HepG2 (cell line): Measurements from ENCODE around the gene TMEM107. TPM values are rescaled to one million over a fixed set of nuclear protein-coding genes. Genes with fewer than 3 reads are reported as not detected.
A peak's percentile ranks its signal among the peaks of the same experiment; 100 is the strongest.

Source experiments
- ATAC-seq: fragments of 200-7000 bp; cut with Tn5 transposase; 3 replicates; pipeline ENCODE4 v1.9.1; 2020; ENCODE audit warnings: mild to moderate bottlenecking, moderate library complexity
- BruUV-seq: library from RNA; stranded (reverse); fragments of 400-500 nt; replicated peaks from 2 replicates; lab custom pipeline; 2021; lab: Mats Ljungman, UMichigan
- CTCF ChIA-PET: fragments of 300-600 bp; formaldehyde crosslinking; extraction: SDS; loops from one replicate; lab custom pipeline; 2021; ENCODE audit warnings: low total read pairs, inconsistent platforms, low intra/inter-chr PET ratio; lab: Yijun Ruan, JAX
- POLR2A ChIA-PET: fragments of 350-600 bp; sonication (Branson Sonifier 250); formaldehyde crosslinking; loops from one replicate; lab custom pipeline; 2020; ENCODE audit warnings: antibody characterized with exemption, inconsistent platforms; lab: Yijun Ruan, JAX
- DNase-seq: peaks from one replicate; pipeline ENCODE4 v3.0.0-alpha.2; 2015; ENCODE audit warnings: low spot score
- FAIRE-seq: peaks from 3 replicates; lab custom pipeline; 2011; peaks lifted over from hg19 to GRCh38; lab: Jason Lieb, UNC
- H2AFZ ChIP-seq: one replicate; pipeline ENCODE4 v1.6.1; 2011; ENCODE audit warnings: low read length, inconsistent platforms
- H3K27ac ChIP-seq: fragments of 300-600 bp; 3 replicates; pipeline ENCODE4 v1.8.0; 2011; ENCODE audit warnings: mixed run types, mild to moderate bottlenecking, mixed read lengths, low read length, inconsistent platforms; ENCODE audit not compliant: insufficient read depth; ENCODE audit errors: extremely low read length
- H3K27me3 ChIP-seq, 2 experiments: fragments of 200-600 bp in 1 of 2; 2 replicates in 1 of 2; 3 replicates in 1 of 2; pipeline versions ENCODE4 v1.6.0 to v1.8.0; 2011; ENCODE audit warnings: low read length in 2 of 2, mild to moderate bottlenecking in 2 of 2, moderate library complexity in 2 of 2, inconsistent platforms in 1 of 2; ENCODE audit not compliant: insufficient read depth in 2 of 2, control insufficient read depth in 1 of 2
- H3K36me3 ChIP-seq, 2 experiments: fragments of 200-600 bp in 1 of 2; replicated peaks in 1 of 2; 2 replicates in 1 of 2; 3 replicates in 1 of 2; pipeline versions ENCODE4 v1.5.1 to v1.8.0; 2011; ENCODE audit warnings: low read length in 2 of 2, inconsistent platforms in 1 of 2; ENCODE audit not compliant: insufficient read depth in 2 of 2, control insufficient read depth in 1 of 2
- H3K4me1 ChIP-seq: 2 replicates; pipeline ENCODE4 v1.5.1; 2012; ENCODE audit warnings: low read length, inconsistent platforms; ENCODE audit not compliant: insufficient read depth
- H3K4me2 ChIP-seq: 2 replicates; pipeline ENCODE4 v1.6.0; 2011; ENCODE audit warnings: low read depth, low read length, inconsistent platforms
- H3K4me3 ChIP-seq, 3 experiments: fragments of 200-600 bp in 1 of 3; sonication (generic), shearing (Covaris generic) in 1 of 3; replicated peaks in 1 of 3; 2 replicates each; pipeline ENCODE4 v1.5.1; 2011 to 2016; ENCODE audit warnings: low read length in 3 of 3, inconsistent platforms in 2 of 3, low read depth in 2 of 3, mild to moderate bottlenecking in 2 of 3, control low read depth in 1 of 3, mixed read lengths in 1 of 3; ENCODE audit not compliant: insufficient read depth in 1 of 3
- H3K79me2 ChIP-seq: one replicate; pipeline ENCODE4 v1.6.1; 2011; ENCODE audit warnings: low read length, inconsistent platforms; ENCODE audit not compliant: insufficient read depth
- H3K9ac ChIP-seq: 2 replicates; pipeline ENCODE4 v1.6.0; 2011; ENCODE audit warnings: mild to moderate bottlenecking, low read depth, low read length, inconsistent platforms; ENCODE audit not compliant: insufficient read depth
- H3K9me3 ChIP-seq: 2 replicates; pipeline ENCODE4 v1.5.1; 2012; ENCODE audit warnings: mild to moderate bottlenecking, low read length
- H4K20me1 ChIP-seq: 2 replicates; pipeline ENCODE4 v1.6.0; 2011; ENCODE audit warnings: inconsistent platforms, mild to moderate bottlenecking, low read length, moderate library complexity; ENCODE audit not compliant: insufficient read depth
- ATF5 ChIP-seq: sonication (generic); formaldehyde crosslinking; IDR thresholded peaks from 2 replicates; pipeline ENCODE4 v1.4.0; 2020; ENCODE audit warnings: mild to moderate bottlenecking, low read depth, missing genetic modification reagents
- CCDC6 ChIP-seq: sonication (generic); formaldehyde crosslinking; IDR thresholded peaks from 2 replicates; pipeline ENCODE4 v1.8.1; 2022; ENCODE audit warnings: mild to moderate bottlenecking, missing genetic modification reagents, moderate library complexity
- FOXP4 ChIP-seq: sonication (generic); formaldehyde crosslinking; IDR thresholded peaks from 2 replicates; pipeline ENCODE4 v1.4.0; 2020; ENCODE audit warnings: missing genetic modification reagents
- HBP1 ChIP-seq: IDR thresholded peaks from 2 replicates; pipeline ENCODE4 v1.6.1; 2016; ENCODE audit warnings: low read depth, control low read depth
- PAX8 ChIP-seq: sonication (generic); formaldehyde crosslinking; IDR thresholded peaks from 2 replicates; pipeline ENCODE4 v1.8.0; 2022; ENCODE audit warnings: mild to moderate bottlenecking, missing genetic modification reagents, borderline replicate concordance
- PHF5A ChIP-seq: IDR thresholded peaks from one replicate; pipeline ENCODE4 v1.6.1; 2018; ENCODE audit warnings: low read depth, missing genetic modification reagents; ENCODE audit not compliant: unreplicated experiment
- SOX5 ChIP-seq: IDR thresholded peaks from 2 replicates; pipeline ENCODE4 v1.6.1; 2016; ENCODE audit warnings: borderline replicate concordance
- SP5 ChIP-seq: IDR thresholded peaks from 2 replicates; pipeline ENCODE4 v1.6.1; 2016; ENCODE audit warnings: low read depth, borderline replicate concordance
- ZBTB2 ChIP-seq: sonication (generic); formaldehyde crosslinking; IDR thresholded peaks from 2 replicates; pipeline ENCODE4 v1.8.0; 2022; ENCODE audit warnings: low read depth, missing genetic modification reagents
- ZBTB42 ChIP-seq: sonication (generic); formaldehyde crosslinking; IDR thresholded peaks from 2 replicates; pipeline ENCODE4 v1.5.0; 2020; ENCODE audit warnings: mild to moderate bottlenecking, missing genetic modification reagents
- ZKSCAN1 ChIP-seq: fragments of 150-350 bp; IDR thresholded peaks from 2 replicates; pipeline ENCODE4 v1.6.1; 2014; ENCODE audit warnings: low read length
- ZNF337 ChIP-seq: sonication (generic); formaldehyde crosslinking; IDR thresholded peaks from 2 replicates; pipeline ENCODE4 v1.5.1; 2020; ENCODE audit warnings: missing genetic modification reagents, low read depth, mild to moderate bottlenecking, borderline replicate concordance
- ZNF724P ChIP-seq: sonication (generic); formaldehyde crosslinking; IDR thresholded peaks from 2 replicates; pipeline ENCODE4 v1.8.0; 2022; ENCODE audit warnings: missing genetic modification reagents, borderline replicate concordance
- WGBS: methylation state at CpG from one replicate; pipeline ENCODE4 v1.1.6; 2017; ENCODE audit warnings: low lambda C conversion rate; 5-methylcytosine and 5-hydroxymethylcytosine counted together
- in situ Hi-C: cut with HindIII; loops from 2 replicates; pipeline ENCODE4 v1.10.0; 2017; ENCODE audit warnings: low pct_unique_long_range_greater_than_20kb; ENCODE audit not compliant: extremely low pct_ligation_motif_present
- intact Hi-C: fragments of 100-400 bp; cut with micrococcal nuclease; formaldehyde crosslinking; loops from one replicate; pipeline ENCODE4 v1.10.0; 2022; ENCODE audit not compliant: unreplicated experiment
- polyA plus RNA-seq, 8 experiments: library from polyadenylated mRNA; depleted of rRNA in 3 of 8; stranded (reverse) in 7 of 8; unstranded in 1 of 8; fragments of >200 nt; fragmentation: Illumina TruSeq in 4 of 8; extraction: Trizol in 4 of 8; gene quantifications; 2 replicates each; pipeline versions ENCODE4 v1.2.1 to v1.2.3, GENCODE V29; 2011 to 2016; ENCODE audit warnings: low read depth in 4 of 8, missing spikeins in 1 of 8, mixed read lengths in 1 of 8; ENCODE audit not compliant: insufficient read depth in 1 of 8
- total RNA-seq, 5 experiments: library from RNA; depleted of rRNA; stranded (reverse); fragments of >200 nt; fragmentation: Illumina TruSeq; extraction: Trizol; gene quantifications; 2 replicates each; pipeline ENCODE4 v1.2.3, GENCODE V29; 2016; ENCODE audit warnings: low read depth in 1 of 5

Gene TMEM107
- total and polyA plus RNA-seq, 2 of the 13 experiments (the other 11 are each of a cell fraction or from before 2014, with no cell fraction given), result 7.2 to 15.3 TPM

GRCh38 chr17:8154608-8155155, 21.5 kb downstream of the TMEM107 start:
- in situ Hi-C loops, result loop anchor here (5.0 kb wide), 1 partner anchor 32 kb away; the partner anchor contains the start of gene HES7
- BruUV-seq, result no TSS peak
- Histone ChIP-seq H3K27ac (peak overlapping the region; percentile 91), H3K4me3 (peak overlapping the region; percentile 58 to 70 (median 63)), H3K4me1 (peaks cover 64% of the 10 kb centered on the region), H3K27me3 (no peaks in the 10 kb centered on the region), H2AFZ (no peak overlapping the region), H3K36me3 (peaks cover 0 to 2% of the 10 kb centered on the region in 2 experiments; a peak in 2 of 5 replicates), H4K20me1 (no peaks in the 10 kb centered on the region)
- FAIRE-seq (no peak), DNase-seq (no peak), ATAC-seq (no peak)
- WGBS, result 59% methylated on average over 11 of the region's 11 CpGs
- no peak for TF ChIP-seq PHF5A (CRISPR knock-in tag)
- no peak for TF ChIP-seq PAX8 (CRISPR knock-in tag)
- TF ChIP-seq ZBTB42, result no peak
- no peak for TF ChIP-seq ZBTB2
- no peak for TF ChIP-seq HBP1 (CRISPR knock-in tag)
- no peak for TF ChIP-seq SOX5 (CRISPR knock-in tag)
- TF ChIP-seq CCDC6, result no peak
- no peak for TF ChIP-seq ZNF724P (CRISPR knock-in tag)
- TF ChIP-seq SP5 (CRISPR knock-in tag), result no peak
- no peak for TF ChIP-seq ZNF337 (CRISPR knock-in tag)
- TF ChIP-seq ATF5 (CRISPR knock-in tag), result no peak
- TF ChIP-seq FOXP4 (CRISPR knock-in tag), result no peak
- TF ChIP-seq ZKSCAN1, result no peak
- TF ChIP-seq, all 625 proteins: peak for 0
- POLR2A ChIA-PET, result interaction anchor here (1.2 to 2.6 kb wide), 7 partner anchors 9 to 67 kb away, joined by 3 to 42 read pairs (median 7); partner anchors contain the start of genes BORCS6 and TMEM107
- H3K9ac ChIP-seq, result peak overlapping the region; percentile 76
- H3K9me3 ChIP-seq, result no peaks in the 10 kb centered on the region
- peak overlapping the region; percentile 97 for H3K4me2 ChIP-seq
- peaks cover 4% of the 10 kb centered on the region for H3K79me2 ChIP-seq
- intact Hi-C loops, result no loop called here
- CTCF ChIA-PET, result no interaction called here
